CD4-positive, alpha-beta T cell treated with Interleukin-15 for 1 hour (primary cell): ENCODE measurements around the gene ITGB5.

Experiments used
- DNase-seq: peaks from one replicate; pipeline ENCODE4 v3.0.0-alpha.2; 2020

ITGB5 gene

GRCh38 chr3:124887177-124887931 lies at the start of gene ITGB5:
TSS of gene ITGB5 (minus strand) at chr3:124887365. CDS start at chr3:124887000, 365 bp downstream.
- DNase-seq, result no peak

DNA sequence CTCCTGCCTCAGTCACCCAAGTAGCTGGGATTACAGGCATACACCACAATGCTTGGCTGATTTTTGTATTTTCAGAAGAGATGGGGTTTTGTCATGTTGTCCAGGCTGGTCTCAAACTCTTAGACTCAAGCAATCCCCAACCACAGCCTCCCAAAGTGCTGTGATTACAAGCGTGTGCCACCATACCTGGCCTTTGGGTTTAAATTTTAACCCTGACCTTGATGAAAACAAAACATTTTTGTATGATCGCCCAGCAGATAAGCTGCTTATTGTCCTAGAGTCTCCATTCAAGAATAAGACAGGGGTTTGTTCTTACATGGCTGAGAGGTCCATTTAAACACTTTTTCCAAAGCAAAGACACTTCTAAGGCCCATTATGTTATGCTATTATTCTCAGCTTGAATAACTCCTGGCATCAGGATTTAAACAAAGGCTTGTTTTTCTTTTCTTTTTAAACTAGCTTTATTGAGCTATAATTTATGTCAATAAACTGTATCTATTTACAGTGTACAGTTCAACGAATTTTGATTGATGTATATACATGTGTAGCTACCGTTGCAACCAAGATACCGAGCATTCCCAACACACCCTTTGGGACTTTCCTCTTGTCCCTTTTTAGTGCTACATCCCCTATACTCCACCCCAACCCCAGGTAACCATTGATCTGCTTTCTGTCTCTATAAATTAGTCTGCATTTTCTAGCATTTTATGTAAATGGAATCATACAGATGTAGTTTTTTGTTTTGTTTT lies 48.8 kb upstream of the ITGB5 start:
- no peak for DNase-seq

DNA sequence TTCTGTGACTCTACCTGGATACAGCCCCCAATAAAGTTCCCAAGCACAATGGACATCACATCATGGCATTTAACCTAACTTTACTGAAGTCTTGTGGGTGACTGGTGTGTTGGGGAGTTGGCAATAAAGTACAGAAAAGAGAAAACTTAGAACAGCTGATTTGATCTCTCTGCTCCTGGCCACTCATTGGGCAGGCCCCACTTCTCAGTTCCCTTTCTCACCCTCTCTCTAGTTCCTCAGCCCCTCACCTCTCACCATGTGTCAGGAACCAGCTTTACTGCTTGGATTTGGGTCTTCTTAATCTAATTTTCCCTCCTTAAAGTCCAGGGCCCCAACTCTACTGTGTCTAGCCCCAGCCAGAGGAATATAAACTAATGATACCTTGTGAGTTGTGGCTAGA lies 48.1 kb upstream of the ITGB5 start:
- no peak for DNase-seq

- DNase-seq, result no peak
These were observed 47.4 kb upstream of the ITGB5 start, which contains the start of gene MUC13 for GRCh38 chr3:124934577-124934976. TSS of gene MUC13 (minus strand) at chr3:124934751. CDS start at chr3:124934712, 39 bp downstream.

- peak; percentile 40 for DNase-seq
These were observed 41.4 kb upstream of the ITGB5 start for GRCh38 chr3:124928333-124929202.

- no peak for DNase-seq
These were observed 40.4 kb upstream of the ITGB5 start for GRCh38 chr3:124927574-124928045.

GRCh38 chr3:124926426-124927101 lies 39.4 kb upstream of the ITGB5 start:
- DNase-seq, result no peak

DNA sequence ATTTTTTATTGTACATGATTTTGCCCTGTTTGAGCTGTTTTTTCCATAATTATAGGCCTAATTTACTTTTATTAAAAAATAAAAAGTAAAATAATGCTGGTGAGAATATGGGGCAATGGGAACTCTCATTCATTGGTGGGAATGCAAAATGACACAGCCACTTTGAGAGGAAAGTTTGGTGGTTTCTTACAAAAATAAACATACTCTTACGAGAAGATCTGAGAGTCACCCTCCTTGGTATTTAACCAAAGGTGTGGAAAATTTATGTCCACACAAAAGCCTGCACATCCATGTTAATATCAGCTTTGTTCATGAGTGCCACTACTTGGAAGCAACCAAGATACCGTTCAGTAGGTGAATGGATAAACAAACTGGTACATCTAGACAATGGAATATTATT lies 37.6 kb upstream of the ITGB5 start:
- no peak for DNase-seq

DNA sequence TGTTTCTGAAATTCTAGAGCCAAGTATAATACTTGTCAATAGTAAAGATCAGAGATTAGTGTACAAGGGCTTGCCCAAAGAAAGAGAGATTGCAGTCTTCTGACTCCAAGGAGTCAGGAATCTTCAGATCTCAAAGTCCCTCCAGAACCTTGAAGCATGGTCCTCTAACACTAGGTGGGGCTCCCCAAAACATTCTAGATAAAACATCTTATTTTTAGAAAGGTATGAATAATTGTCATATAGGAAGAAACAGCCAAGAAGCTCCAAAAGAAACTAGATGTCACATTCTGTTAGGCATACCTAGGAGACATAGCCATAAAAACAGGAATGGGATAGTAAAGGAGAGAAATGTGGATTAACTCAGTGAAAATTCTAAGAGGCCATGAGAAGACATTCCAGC lies 36.7 kb upstream of the ITGB5 start:
- no peak for DNase-seq

DNA sequence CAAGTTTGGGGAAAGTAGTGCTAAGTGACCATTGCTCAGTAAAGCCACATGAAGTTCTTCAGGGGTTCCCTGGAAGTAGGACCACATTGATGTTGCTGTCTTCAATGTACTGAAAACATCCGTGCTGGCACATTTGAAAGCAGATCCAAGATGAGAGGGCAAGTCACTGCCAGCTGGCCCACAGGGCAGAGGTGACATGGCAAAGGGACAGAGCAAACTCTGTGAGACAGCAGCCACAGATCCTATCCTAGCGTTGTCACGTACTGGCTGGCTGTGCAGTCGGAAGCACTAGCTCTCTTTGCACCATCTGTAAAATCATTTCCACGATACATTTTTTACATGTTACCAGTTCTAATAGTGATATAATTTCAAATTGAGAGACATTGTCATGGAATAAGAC lies 33.6 kb upstream of the ITGB5 start:
- DNase-seq, result no peak

- no peak for DNase-seq
These were observed 32.6 kb upstream of the ITGB5 start for GRCh38 chr3:124919756-124920155.

- no peak for DNase-seq
These were observed 31.4 kb upstream of the ITGB5 start for GRCh38 chr3:124918524-124918923.

DNA sequence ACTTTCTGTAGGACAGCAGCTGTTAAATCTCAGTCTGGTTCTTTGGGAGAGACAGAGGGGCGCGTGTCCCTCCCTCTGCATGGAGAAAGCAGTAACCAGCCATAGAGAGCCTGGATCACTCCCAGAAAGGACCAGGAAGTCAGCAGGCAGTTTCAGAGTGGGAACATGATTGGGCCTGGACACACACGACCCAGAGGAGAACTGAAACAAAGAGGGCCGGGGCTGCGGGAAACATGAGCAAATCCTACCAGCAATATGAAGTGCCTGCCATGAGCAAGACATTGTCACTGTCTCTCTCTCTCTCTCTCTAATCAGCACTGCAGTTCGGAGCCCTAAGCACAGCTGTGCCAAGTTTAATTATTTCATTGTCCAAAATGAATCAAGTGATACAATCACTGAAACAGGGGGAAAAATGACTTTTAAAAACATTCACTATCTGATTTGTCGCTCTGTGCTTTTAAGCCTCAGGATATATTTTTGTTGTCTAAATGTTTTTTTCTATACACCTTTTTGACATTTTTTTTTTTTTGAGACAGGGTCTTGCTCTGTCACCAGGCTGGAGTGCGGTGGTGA lies 29.8 kb upstream of the ITGB5 start:
- DNase-seq, result no peak

DNA sequence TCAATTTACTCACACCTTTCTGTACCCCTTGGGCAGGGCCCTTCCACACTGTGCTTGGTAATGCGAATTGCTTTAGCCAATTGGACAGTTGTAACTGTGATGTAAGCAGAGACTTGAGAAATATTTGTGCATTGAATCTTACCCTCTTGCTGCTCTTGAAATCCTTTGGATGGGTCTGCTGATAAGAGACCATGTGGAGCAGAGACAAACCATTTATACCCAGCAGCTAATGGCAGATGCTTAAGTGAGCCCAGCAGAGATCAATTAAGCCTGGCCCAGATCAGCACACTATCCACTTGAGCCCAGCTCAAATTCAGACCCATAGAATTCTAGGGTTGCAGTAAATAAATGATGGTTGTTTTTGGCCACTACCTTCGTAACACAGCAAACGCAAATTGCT lies 28.1 kb upstream of the ITGB5 start:
- DNase-seq, result no peak

- DNase-seq, result no peak
These were observed 20.8 kb upstream of the ITGB5 start for GRCh38 chr3:124907957-124908356.

GRCh38 chr3:124904835-124905492 lies 17.8 kb upstream of the ITGB5 start:
- no peak for DNase-seq

DNA sequence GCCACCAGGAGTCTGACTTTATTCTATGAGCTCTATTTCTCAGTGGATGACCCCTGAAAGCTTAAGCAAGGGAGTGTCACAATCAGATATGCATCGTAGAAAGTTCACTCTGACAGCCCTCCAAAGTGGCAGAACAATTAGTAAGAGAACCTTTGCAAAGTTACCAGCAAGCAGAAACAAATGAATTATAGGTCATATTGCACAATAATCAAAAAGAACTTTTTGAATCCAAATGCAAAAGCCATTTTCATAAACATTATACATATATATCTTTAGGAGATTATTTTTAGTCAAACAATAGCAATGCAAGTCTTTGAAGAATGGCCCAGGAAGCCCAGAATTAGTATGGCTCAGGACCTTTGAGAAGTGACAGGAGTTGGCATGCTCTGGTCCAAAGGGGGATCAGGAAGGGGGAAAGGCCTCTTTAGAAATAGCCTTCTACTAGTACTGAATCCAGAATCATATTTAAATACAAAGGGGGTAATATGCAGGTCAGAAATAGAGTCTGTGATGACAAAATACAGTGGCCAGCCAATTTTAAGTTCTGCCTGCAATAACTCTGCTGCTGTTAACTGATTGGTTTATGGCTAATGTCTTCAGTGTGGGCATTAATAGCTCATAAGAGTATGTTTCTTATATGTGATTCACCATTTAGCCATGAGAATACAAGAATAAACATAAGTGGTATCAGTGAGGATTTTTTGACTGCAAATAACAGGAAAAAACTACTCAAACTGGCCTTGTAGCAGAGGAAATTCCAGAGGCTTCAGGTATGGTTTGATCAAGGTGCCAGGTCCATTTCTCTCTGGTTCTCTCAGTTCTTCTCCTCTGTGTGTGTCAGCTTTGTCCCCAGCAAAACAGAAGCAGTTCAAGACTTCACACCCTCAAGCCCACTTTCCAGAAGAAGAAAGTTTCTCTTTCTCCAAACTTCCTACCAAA lies 17.0 kb upstream of the ITGB5 start:
- no peak for DNase-seq

DNA sequence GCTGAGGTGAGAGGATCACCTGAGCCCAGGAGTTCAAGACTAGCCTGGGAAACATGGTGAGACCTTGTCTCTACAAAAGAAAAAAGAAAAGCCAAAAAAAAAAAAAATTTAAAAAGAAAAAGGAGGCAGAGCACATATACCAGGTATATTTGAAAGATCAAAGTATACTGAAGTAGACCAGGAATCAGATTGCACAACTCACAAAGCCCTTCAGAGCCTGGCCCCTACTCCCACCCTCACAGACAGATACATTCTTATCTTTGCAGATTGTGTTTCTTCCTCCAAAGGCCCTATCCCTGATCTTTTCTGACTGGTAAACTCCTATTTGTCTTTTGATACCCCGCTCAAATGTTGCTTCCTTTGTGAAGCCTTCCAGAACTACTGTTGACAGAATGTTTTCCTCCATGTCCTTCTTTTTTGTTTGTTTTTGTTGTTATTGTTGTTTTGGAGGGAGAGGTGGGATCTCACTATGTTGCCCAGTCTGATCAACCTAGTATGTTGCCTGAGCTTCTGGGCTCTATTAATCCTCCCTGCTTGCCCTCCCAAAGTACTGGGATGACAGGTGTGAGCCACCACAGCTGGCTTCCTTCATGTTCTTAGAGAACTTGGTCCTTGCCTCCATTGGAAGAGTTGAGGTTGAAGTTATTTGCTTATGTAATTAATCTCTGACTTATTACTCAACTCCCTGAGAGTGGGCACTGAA lies 9.8 kb upstream of the ITGB5 start:
- no peak for DNase-seq

DNA sequence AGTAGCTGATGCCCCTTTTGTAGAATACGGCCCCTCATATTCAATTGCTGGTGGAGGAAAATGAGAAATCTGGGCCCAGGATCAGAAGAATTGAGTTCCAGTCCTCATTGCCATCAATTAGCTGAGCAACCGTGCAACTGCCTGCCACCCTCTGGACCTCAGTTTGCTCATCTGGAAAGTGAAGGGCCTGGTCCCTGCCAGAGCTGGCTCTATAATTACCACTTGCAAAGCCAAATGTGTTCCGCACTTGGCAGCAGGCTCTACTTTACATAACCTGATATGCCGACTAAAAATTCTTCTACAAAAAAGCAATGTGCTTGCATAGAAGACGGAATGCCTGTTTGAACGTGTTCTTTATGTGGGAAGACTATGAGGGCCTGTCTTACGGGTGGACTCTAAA lies 8.6 kb upstream of the ITGB5 start:
- DNase-seq, result no peak

- no peak for DNase-seq
These were observed 6.4 kb upstream of the ITGB5 start for GRCh38 chr3:124893526-124893925.
